ENCODE data around the gene ATP1B3. TPM values are rescaled to one million over a fixed set of nuclear protein-coding genes. Genes with fewer than 3 reads are reported as not detected.

Gene ATP1B3
- total RNA-seq, 1 experiment from 2014 or later = 250 TPM

DNA sequence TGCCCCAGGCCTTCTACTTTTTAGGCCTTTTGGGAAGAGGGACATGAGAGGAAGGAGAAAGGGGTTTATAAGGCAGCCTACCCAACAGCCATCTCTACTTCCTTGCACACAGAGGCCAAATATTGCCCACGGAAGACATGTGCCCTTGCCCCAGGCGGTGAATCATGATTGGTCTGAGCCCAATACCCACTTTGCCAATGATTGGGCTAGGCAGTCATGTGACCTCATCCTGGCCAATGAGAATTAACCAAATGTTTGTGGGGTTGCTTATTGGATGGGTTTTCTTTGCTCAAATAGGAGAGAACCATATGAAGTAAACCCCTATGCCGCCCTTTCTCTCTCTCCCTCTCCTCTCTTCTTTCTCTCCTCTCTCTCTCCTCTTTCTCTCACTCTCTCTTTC, 42.2 kb upstream of the ATP1B3 start:
- Histone ChIP-seq H4K5ac (ENCODE audit: insufficient read length, low read depth, low read length) (no peak overlapping the region), H3K4me2 (ENCODE audit: insufficient read depth, insufficient read length, low read length) (no peak overlapping the region), H2BK15ac (ENCODE audit: low read depth, low read length) (no peak overlapping the region), H3K23ac (ENCODE audit: insufficient read length, low read depth, low read length) (no peak overlapping the region), H4K8ac (replicated peaks; ENCODE audit: insufficient read length, low read depth, low read length) (no peak overlapping the region), H2BK20ac (ENCODE audit: low read depth, low read length, poor library complexity, severe bottlenecking) (no peak overlapping the region), H3K4me1 (ENCODE audit: insufficient read depth, low read length) (no peaks in the 10 kb centered on the region), H2BK12ac (ENCODE audit: insufficient read length, low read depth, low read length) (no peak overlapping the region), H2BK120ac (ENCODE audit: low read depth, low read length, poor library complexity, severe bottlenecking) (no peak overlapping the region), H2AFZ (ENCODE audit: low read length) (no peak overlapping the region), H3K56ac (ENCODE audit: insufficient read length, low read depth, low read length) (no peak overlapping the region), H3K18ac (ENCODE audit: insufficient read length, low read depth, low read length) (no peak overlapping the region), H3T11ph (ENCODE audit: low read length) (no peak overlapping the region), H3K27me3 (ENCODE audit: insufficient read depth, low read length) (no peaks in the 10 kb centered on the region), H2BK5ac (ENCODE audit: insufficient read length, low read length) (no peak overlapping the region), H3K4ac (ENCODE audit: low read depth, low read length) (no peak overlapping the region), H3K9me3 (ENCODE audit: control insufficient read depth, low read depth, low read length) (no peaks in the 10 kb centered on the region), H3K79me2 (ENCODE audit: insufficient read depth, low read length) (no peaks in the 10 kb centered on the region), H4K91ac (ENCODE audit: insufficient read length, low read depth, low read length) (no peak overlapping the region), H3K27ac (ENCODE audit: insufficient read length, low read depth, low read length) (no peak overlapping the region), H3K9ac (ENCODE audit: extremely low read depth, insufficient read length, low read length) (no peak overlapping the region), H3K23me2 (ENCODE audit: insufficient read length, low read depth, low read length, poor library complexity, severe bottlenecking) (no peaks in the 10 kb centered on the region), H3K14ac (ENCODE audit: insufficient read depth, low read length) (no peak overlapping the region), H3K79me1 (ENCODE audit: insufficient read depth, low read depth, low read length, poor library complexity, severe bottlenecking) (no peaks in the 10 kb centered on the region), H2AK5ac (ENCODE audit: insufficient read length, low read length) (no peak overlapping the region), H4K20me1 (ENCODE audit: control insufficient read depth, insufficient read depth, insufficient read length) (no peaks in the 10 kb centered on the region)
- Mint-ChIP-seq H3K9me3 (peaks cover 0 to 3% of the 10 kb centered on the region in 2 experiments; a peak in 1 of 5 replicates), H3K4me3 (no peak overlapping the region), H3K36me3 (ENCODE audit: insufficient read depth in 1 of 3, low read depth in 3 of 3) (peaks cover 0 to 6% (median 0%) of the 10 kb centered on the region in 3 experiments; a peak in 2 of 7 replicates), H3K27ac (no peak overlapping the region), H3K4me1 (peaks cover 8% of the 10 kb centered on the region in 2 experiments), H3K27me3 (ENCODE audit: low read depth) (no peaks in the 10 kb centered on the region; the same call in 1 of the 2 replicates)
- DNase-seq = no peak
- WGBS (ENCODE audit: extremely low coverage, insufficient read length, low lambda C conversion rate) = no CpG with 5 or more reads among the region's 3 CpGs
- TF ChIP-seq, protein P1, sequence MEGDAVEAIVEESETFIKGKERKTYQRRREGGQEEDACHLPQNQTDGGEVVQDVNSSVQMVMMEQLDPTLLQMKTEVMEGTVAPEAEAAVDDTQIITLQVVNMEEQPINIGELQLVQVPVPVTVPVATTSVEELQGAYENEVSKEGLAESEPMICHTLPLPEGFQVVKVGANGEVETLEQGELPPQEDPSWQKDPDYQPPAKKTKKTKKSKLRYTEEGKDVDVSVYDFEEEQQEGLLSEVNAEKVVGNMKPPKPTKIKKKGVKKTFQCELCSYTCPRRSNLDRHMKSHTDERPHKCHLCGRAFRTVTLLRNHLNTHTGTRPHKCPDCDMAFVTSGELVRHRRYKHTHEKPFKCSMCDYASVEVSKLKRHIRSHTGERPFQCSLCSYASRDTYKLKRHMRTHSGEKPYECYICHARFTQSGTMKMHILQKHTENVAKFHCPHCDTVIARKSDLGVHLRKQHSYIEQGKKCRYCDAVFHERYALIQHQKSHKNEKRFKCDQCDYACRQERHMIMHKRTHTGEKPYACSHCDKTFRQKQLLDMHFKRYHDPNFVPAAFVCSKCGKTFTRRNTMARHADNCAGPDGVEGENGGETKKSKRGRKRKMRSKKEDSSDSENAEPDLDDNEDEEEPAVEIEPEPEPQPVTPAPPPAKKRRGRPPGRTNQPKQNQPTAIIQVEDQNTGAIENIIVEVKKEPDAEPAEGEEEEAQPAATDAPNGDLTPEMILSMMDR (conservative IDR thresholded peaks at IDR 0.05) = no peak

Measured in H9 (cell line).